Neural cell (in vitro differentiated cells): Measurements from ENCODE around the gene BCAT1. TPM values are rescaled to one million over a fixed set of nuclear protein-coding genes. Genes with fewer than 3 reads are reported as not detected.

ENCODE experiments used
- H2AFZ ChIP-seq: fragments of 200-600, 300-800 bp; sonication (generic), shearing (Covaris generic); 2 replicates; pipeline ENCODE4 v1.6.0; 2014; ENCODE audit warnings: low read depth, mild to moderate bottlenecking, antibody characterized with exemption, low read length, moderate library complexity
- H3F3A ChIP-seq: fragments of 200-600 bp; shearing (Covaris generic); 2 replicates; pipeline ENCODE4 v1.6.1; 2016; ENCODE audit warnings: mild to moderate bottlenecking, moderate library complexity, mixed read lengths, antibody characterized with exemption, low read length; ENCODE audit not compliant: insufficient read depth, poor library complexity, severe bottlenecking
- H3K27ac ChIP-seq: fragments of 200-600, 300-800 bp; sonication (generic), shearing (Covaris generic); 2 replicates; pipeline ENCODE4 v1.5.1; 2014; ENCODE audit warnings: mild to moderate bottlenecking, low read length, moderate library complexity
- H3K27me3 ChIP-seq: fragments of 300-800, 200-600 bp; sonication (generic), shearing (Covaris generic); 2 replicates; pipeline ENCODE4 v1.6.0; 2014; ENCODE audit warnings: mild to moderate bottlenecking, low read depth, low read length, moderate library complexity; ENCODE audit not compliant: insufficient read depth
- H3K36me3 ChIP-seq: fragments of 300-800, 200-600 bp; sonication (generic), shearing (Covaris generic); 2 replicates; pipeline ENCODE4 v1.5.1; 2014; ENCODE audit warnings: mild to moderate bottlenecking, antibody characterized with exemption, low read length, moderate library complexity; ENCODE audit not compliant: insufficient read depth
- H3K4me2 ChIP-seq: fragments of 300-800, 200-600 bp; sonication (generic), shearing (Covaris generic); 2 replicates; pipeline ENCODE4 v1.6.0; 2014; ENCODE audit warnings: mild to moderate bottlenecking, low read length
- H3K4me3 ChIP-seq: fragments of 300-800, 200-600 bp; sonication (generic), shearing (Covaris generic); 2 replicates; pipeline ENCODE4 v1.5.1; 2014; ENCODE audit warnings: mild to moderate bottlenecking, low read length, moderate library complexity
- H3K79me2 ChIP-seq: fragments of 200-600 bp; shearing (Covaris generic); replicated peaks from 2 replicates; pipeline ENCODE4 v1.6.0; 2014; ENCODE audit warnings: mild to moderate bottlenecking, low read length, moderate library complexity; ENCODE audit not compliant: insufficient read depth
- H3K9ac ChIP-seq: fragments of 300-800, 200-600 bp; sonication (generic), shearing (Covaris generic); 2 replicates; pipeline ENCODE4 v1.6.1; 2016; ENCODE audit warnings: mild to moderate bottlenecking, low read length, mixed read lengths
- H3K9me2 ChIP-seq: fragments of 200-600 bp; shearing (Covaris generic); 2 replicates; pipeline ENCODE4 v1.6.1; 2016; ENCODE audit warnings: mild to moderate bottlenecking, low read length, mixed read lengths; ENCODE audit not compliant: insufficient read depth
- H3K9me3 ChIP-seq: fragments of 200-600, 300-800 bp; sonication (generic), shearing (Covaris generic); 2 replicates; pipeline ENCODE4 v1.6.1; 2016; ENCODE audit warnings: mild to moderate bottlenecking, mixed run types, low read length, moderate library complexity, mixed read lengths
- H4K20me1 ChIP-seq: fragments of 200-600 bp; shearing (Covaris generic); 2 replicates; pipeline ENCODE4 v1.6.1; 2016; ENCODE audit warnings: mild to moderate bottlenecking, mixed run types; ENCODE audit not compliant: insufficient read depth
- EP300 ChIP-seq: fragments of 450-650 bp; conservative IDR thresholded peaks from 2 replicates; pipeline ENCODE4 v1.6.1; 2014; ENCODE audit warnings: antibody characterized with exemption, mild to moderate bottlenecking, moderate library complexity; ENCODE audit not compliant: poor library complexity, severe bottlenecking
- MXI1 ChIP-seq: fragments of 450-650 bp; conservative IDR thresholded peaks from 2 replicates; pipeline ENCODE4 v1.6.1; 2014; ENCODE audit warnings: antibody characterized with exemption, mild to moderate bottlenecking; ENCODE audit not compliant: poor library complexity, severe bottlenecking
- POLR2AphosphoS5 ChIP-seq: IDR thresholded peaks from 2 replicates; pipeline ENCODE4 v1.6.1; 2012
- RAD21 ChIP-seq: fragments of 450-650 bp; conservative IDR thresholded peaks from 2 replicates; pipeline ENCODE4 v1.6.1; 2014; ENCODE audit warnings: antibody characterized with exemption, mild to moderate bottlenecking, moderate library complexity
- SMC3 ChIP-seq: fragments of 450-650 bp; conservative IDR thresholded peaks from 2 replicates; pipeline ENCODE4 v1.6.1; 2014; ENCODE audit warnings: antibody characterized with exemption, mild to moderate bottlenecking, moderate library complexity; ENCODE audit not compliant: poor library complexity
- polyA plus RNA-seq: library from polyadenylated mRNA; depleted of rRNA; stranded (reverse); fragments of >200 nt; gene quantifications from 2 replicates; pipeline ENCODE4 v1.2.3, GENCODE V29; 2014
- TF ChIP-seq, protein P1 (sequence below): IDR thresholded peaks from 2 replicates; pipeline ENCODE4 v1.6.1; 2012; ENCODE audit warnings: borderline replicate concordance

Gene BCAT1
- polyA plus RNA-seq, 1 donor from 2014 or later, result 31.3 TPM

GRCh38 chr12:24775073-24775472, 173.8 kb downstream of the BCAT1 start:
- TF ChIP-seq, protein P1, sequence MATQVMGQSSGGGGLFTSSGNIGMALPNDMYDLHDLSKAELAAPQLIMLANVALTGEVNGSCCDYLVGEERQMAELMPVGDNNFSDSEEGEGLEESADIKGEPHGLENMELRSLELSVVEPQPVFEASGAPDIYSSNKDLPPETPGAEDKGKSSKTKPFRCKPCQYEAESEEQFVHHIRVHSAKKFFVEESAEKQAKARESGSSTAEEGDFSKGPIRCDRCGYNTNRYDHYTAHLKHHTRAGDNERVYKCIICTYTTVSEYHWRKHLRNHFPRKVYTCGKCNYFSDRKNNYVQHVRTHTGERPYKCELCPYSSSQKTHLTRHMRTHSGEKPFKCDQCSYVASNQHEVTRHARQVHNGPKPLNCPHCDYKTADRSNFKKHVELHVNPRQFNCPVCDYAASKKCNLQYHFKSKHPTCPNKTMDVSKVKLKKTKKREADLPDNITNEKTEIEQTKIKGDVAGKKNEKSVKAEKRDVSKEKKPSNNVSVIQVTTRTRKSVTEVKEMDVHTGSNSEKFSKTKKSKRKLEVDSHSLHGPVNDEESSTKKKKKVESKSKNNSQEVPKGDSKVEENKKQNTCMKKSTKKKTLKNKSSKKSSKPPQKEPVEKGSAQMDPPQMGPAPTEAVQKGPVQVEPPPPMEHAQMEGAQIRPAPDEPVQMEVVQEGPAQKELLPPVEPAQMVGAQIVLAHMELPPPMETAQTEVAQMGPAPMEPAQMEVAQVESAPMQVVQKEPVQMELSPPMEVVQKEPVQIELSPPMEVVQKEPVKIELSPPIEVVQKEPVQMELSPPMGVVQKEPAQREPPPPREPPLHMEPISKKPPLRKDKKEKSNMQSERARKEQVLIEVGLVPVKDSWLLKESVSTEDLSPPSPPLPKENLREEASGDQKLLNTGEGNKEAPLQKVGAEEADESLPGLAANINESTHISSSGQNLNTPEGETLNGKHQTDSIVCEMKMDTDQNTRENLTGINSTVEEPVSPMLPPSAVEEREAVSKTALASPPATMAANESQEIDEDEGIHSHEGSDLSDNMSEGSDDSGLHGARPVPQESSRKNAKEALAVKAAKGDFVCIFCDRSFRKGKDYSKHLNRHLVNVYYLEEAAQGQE, result no peak
- no peak for TF ChIP-seq EP300
- no peak for TF ChIP-seq RAD21
- H3K4me3 ChIP-seq, result no peak overlapping the region
- H3K36me3 ChIP-seq, result no peaks in the 10 kb centered on the region
- no peak overlapping the region for H3K9ac ChIP-seq
- H3K27me3 ChIP-seq, result no peaks in the 10 kb centered on the region
- no peaks in the 10 kb centered on the region for H3K79me2 ChIP-seq
- H3F3A ChIP-seq, result no peaks in the 10 kb centered on the region
- no peak overlapping the region for H2AFZ ChIP-seq
- no peaks in the 10 kb centered on the region for H4K20me1 ChIP-seq
- no peaks in the 10 kb centered on the region for H3K9me3 ChIP-seq
- no peak overlapping the region for H3K27ac ChIP-seq
- no peaks in the 10 kb centered on the region for H3K9me2 ChIP-seq
- no peak overlapping the region for H3K4me2 ChIP-seq

- Histone ChIP-seq H3K27me3 (no peaks in the 10 kb centered on the region), H3K9ac (no peak overlapping the region), H3K9me2 (no peaks in the 10 kb centered on the region), H3K36me3 (no peaks in the 10 kb centered on the region), H3F3A (no peaks in the 10 kb centered on the region), H3K9me3 (no peaks in the 10 kb centered on the region), H4K20me1 (no peaks in the 10 kb centered on the region), H3K79me2 (no peaks in the 10 kb centered on the region), H3K27ac (no peak overlapping the region), H3K4me3 (no peak overlapping the region), H3K4me2 (no peak overlapping the region), H2AFZ (no peak overlapping the region)
- TF ChIP-seq MXI1 (no peak), EP300 (no peak), POLR2AphosphoS5 (no peak), SMC3 (no peak)
These were observed 174.9 kb downstream of the BCAT1 start for GRCh38 chr12:24773996-24774395.

- no peak overlapping the region for H3K4me3 ChIP-seq
- H3K27me3 ChIP-seq, result no peaks in the 10 kb centered on the region
- no peaks in the 10 kb centered on the region for H3K9me2 ChIP-seq
- TF ChIP-seq, protein P1, result no peak
- no peak overlapping the region for H3K4me2 ChIP-seq
- no peak overlapping the region for H3K27ac ChIP-seq
- no peaks in the 10 kb centered on the region for H3K9me3 ChIP-seq
- H3K36me3 ChIP-seq, result no peaks in the 10 kb centered on the region
- H4K20me1 ChIP-seq, result no peaks in the 10 kb centered on the region
- H2AFZ ChIP-seq, result no peak overlapping the region
- H3F3A ChIP-seq, result no peaks in the 10 kb centered on the region
- no peak overlapping the region for H3K9ac ChIP-seq
- no peaks in the 10 kb centered on the region for H3K79me2 ChIP-seq
These were observed 176.1 kb downstream of the BCAT1 start for GRCh38 chr12:24772813-24773212.
